Measurements from ENCODE around the gene CDK2. TPM values are rescaled to one million over a fixed set of nuclear protein-coding genes. Genes with fewer than 3 reads are reported as not detected.
"Not testable (repeated sequence)": the region's sequence is repeated elsewhere in the genome, so short reads cannot be mapped to it uniquely, and the experiment has no call there.

The CDK2 gene
- polyA plus RNA-seq, 1 donor from 2014 or later = 2.6 TPM

GRCh38 chr12:55999999-56000540 is 33.4 kb downstream of the CDK2 start:
- H3K27ac ChIP-seq (ENCODE audit: low read length); H3K4me2 ChIP-seq (ENCODE audit: low read length); H3K79me2 ChIP-seq (replicated peaks; ENCODE audit: insufficient read depth, low read length); H3K9ac ChIP-seq (ENCODE audit: low read length); H3K9me3 ChIP-seq (ENCODE audit: low read length); H2AFZ ChIP-seq (ENCODE audit: low read depth, low read length); H3K4me3 ChIP-seq (ENCODE audit: low read length); H4K20me1 ChIP-seq (ENCODE audit: insufficient read depth); H3K27me3 ChIP-seq (ENCODE audit: insufficient read depth, low read depth, low read length); H3F3A ChIP-seq (ENCODE audit: insufficient read depth, low read length, poor library complexity, severe bottlenecking); H3K9me2 ChIP-seq (ENCODE audit: insufficient read depth, low read length); H3K36me3 ChIP-seq (ENCODE audit: insufficient read depth, low read length): not testable (repeated sequence)

GRCh38 chr12:56001487-56002100 is 35.0 kb downstream of the CDK2 start:
- TF ChIP-seq RAD21 (conservative IDR thresholded peaks at IDR 0.05) (no peak), SMC3 (conservative IDR thresholded peaks at IDR 0.05; ENCODE audit: poor library complexity) (no peak), REST (IDR thresholded peaks at IDR 0.05; ENCODE audit: borderline replicate concordance) (no peak), EZH2 (IDR thresholded peaks at IDR 0.05; ENCODE audit: borderline replicate concordance, insufficient read depth, low read length, poor library complexity, severe bottlenecking) (no peak), EP300 (conservative IDR thresholded peaks at IDR 0.05; ENCODE audit: poor library complexity, severe bottlenecking) (no peak), CTCF (IDR thresholded peaks at IDR 0.05; ENCODE audit: poor library complexity, severe bottlenecking) (no peak), MXI1 (conservative IDR thresholded peaks at IDR 0.05; ENCODE audit: poor library complexity, severe bottlenecking) (no peak), POLR2AphosphoS5 (IDR thresholded peaks at IDR 0.05) (no peak), TAF1 (IDR thresholded peaks at IDR 0.05; ENCODE audit: low read depth) (no peak)
- H3K36me3 ChIP-seq (ENCODE audit: insufficient read depth, low read length) = no peaks in the 10 kb centered on the region
- no peak overlapping the region for H2AFZ ChIP-seq (ENCODE audit: low read depth, low read length)

GRCh38 chr12:56003376-56003775 is 36.7 kb downstream of the CDK2 start:
- not testable (repeated sequence) for H3K4me3 ChIP-seq (ENCODE audit: low read length); H3K79me2 ChIP-seq (replicated peaks; ENCODE audit: insufficient read depth, low read length); H3F3A ChIP-seq (ENCODE audit: insufficient read depth, low read length, poor library complexity, severe bottlenecking); H3K4me2 ChIP-seq (ENCODE audit: low read length); H3K27me3 ChIP-seq (ENCODE audit: insufficient read depth, low read depth, low read length); H4K20me1 ChIP-seq (ENCODE audit: insufficient read depth); H3K9me3 ChIP-seq (ENCODE audit: low read length); H3K27ac ChIP-seq (ENCODE audit: low read length); H3K9me2 ChIP-seq (ENCODE audit: insufficient read depth, low read length); H3K36me3 ChIP-seq (ENCODE audit: insufficient read depth, low read length); H3K9ac ChIP-seq (ENCODE audit: low read length); H2AFZ ChIP-seq (ENCODE audit: low read depth, low read length)

More at GRCh38 chr12:56001487-56002100, 35.0 kb downstream of the CDK2 start:
- Histone ChIP-seq H3F3A (ENCODE audit: insufficient read depth, low read length, poor library complexity, severe bottlenecking) (no peaks in the 10 kb centered on the region), H3K9ac (ENCODE audit: low read length) (no peak overlapping the region), H3K4me2 (ENCODE audit: low read length) (no peak overlapping the region), H4K20me1 (ENCODE audit: insufficient read depth) (no peaks in the 10 kb centered on the region), H3K9me3 (ENCODE audit: low read length) (no peaks in the 10 kb centered on the region), H3K79me2 (replicated peaks; ENCODE audit: insufficient read depth, low read length) (peaks cover 4% of the 10 kb centered on the region), H3K27ac (ENCODE audit: low read length) (no peak overlapping the region), H3K4me3 (ENCODE audit: low read length) (no peak overlapping the region), H3K9me2 (ENCODE audit: insufficient read depth, low read length) (no peaks in the 10 kb centered on the region), H3K27me3 (ENCODE audit: insufficient read depth, low read depth, low read length) (no peaks in the 10 kb centered on the region)

Data from neural cell (in vitro differentiated cells).